Fibroblast of villous mesenchyme (primary cell): ENCODE measurements around the gene SMARCB1. TPM values are rescaled to one million over a fixed set of nuclear protein-coding genes. Genes with fewer than 3 reads are reported as not detected.

Experiments used
- DNase-seq: peaks from one replicate; pipeline ENCODE4 v3.0.0-alpha.2; 2010; ENCODE audit warnings: low read depth
- H3K4me3 ChIP-seq: 2 replicates; pipeline ENCODE4 v1.5.1; 2011; ENCODE audit warnings: low read depth, mild to moderate bottlenecking, low read length
- small RNA-seq: library from RNA; depleted of rRNA; stranded (forward); fragments of <200 nt; gene quantifications from one replicate; pipeline ENCODE3, GENCODE V24; 2012
- total RNA-seq: library from RNA; depleted of rRNA; stranded (reverse); fragments of >200 nt; gene quantifications from 2 replicates; pipeline ENCODE4 v1.2.3, GENCODE V29; 2012
- TF ChIP-seq, protein P1 (sequence below): IDR thresholded peaks from 2 replicates; pipeline ENCODE4 v1.5.1; 2012; ENCODE audit warnings: low read depth, mild to moderate bottlenecking, low read length; ENCODE audit not compliant: insufficient read depth

Gene SMARCB1
- total RNA-seq, 1 donor: 61.7 TPM

DNA sequence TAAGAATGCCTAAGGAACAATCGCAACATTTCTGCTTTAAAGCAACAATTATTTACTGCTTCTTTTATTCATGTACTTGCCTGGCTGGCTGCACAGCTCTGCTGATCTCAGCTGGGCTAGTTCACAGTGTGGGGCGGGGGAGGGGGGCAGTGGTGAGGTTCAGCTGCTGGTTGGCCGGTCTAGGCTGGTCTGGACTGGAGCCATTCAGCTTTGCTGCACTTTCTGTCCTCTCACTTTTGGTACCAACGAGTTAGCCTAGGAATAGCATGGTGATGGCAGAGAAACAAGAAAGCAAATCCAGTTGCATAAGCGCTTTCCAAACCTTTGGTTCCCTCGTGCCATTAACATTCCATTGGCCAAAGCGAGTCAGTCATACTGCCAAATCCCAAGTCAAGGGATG lies 91.5 kb downstream of the SMARCB1 start:
- TF ChIP-seq, protein P1, sequence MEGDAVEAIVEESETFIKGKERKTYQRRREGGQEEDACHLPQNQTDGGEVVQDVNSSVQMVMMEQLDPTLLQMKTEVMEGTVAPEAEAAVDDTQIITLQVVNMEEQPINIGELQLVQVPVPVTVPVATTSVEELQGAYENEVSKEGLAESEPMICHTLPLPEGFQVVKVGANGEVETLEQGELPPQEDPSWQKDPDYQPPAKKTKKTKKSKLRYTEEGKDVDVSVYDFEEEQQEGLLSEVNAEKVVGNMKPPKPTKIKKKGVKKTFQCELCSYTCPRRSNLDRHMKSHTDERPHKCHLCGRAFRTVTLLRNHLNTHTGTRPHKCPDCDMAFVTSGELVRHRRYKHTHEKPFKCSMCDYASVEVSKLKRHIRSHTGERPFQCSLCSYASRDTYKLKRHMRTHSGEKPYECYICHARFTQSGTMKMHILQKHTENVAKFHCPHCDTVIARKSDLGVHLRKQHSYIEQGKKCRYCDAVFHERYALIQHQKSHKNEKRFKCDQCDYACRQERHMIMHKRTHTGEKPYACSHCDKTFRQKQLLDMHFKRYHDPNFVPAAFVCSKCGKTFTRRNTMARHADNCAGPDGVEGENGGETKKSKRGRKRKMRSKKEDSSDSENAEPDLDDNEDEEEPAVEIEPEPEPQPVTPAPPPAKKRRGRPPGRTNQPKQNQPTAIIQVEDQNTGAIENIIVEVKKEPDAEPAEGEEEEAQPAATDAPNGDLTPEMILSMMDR: no peak
- no peak for DNase-seq
- H3K4me3 ChIP-seq: no peak overlapping the region

DNA sequence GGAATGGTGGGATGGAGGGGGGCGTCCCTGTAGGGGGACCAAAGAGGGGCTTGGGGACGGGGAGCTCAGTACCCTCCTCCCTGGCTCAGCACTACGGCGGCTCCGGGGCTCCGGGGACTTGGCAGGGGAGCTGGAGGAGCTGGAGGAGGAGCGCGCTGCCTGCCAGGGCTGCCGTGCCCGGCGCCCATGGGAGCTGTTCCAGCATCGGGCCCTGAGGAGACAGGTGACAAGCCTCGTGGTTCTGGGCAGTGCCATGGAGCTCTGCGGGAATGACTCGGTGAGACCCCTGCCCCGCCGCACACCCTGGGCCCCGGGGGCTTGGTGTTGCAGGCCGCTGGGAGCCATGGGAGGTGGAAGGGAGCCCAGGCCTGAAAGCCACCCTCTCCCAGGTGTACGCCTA lies 95.6 kb downstream of the SMARCB1 start:
- no peak for DNase-seq
- no peak overlapping the region for H3K4me3 ChIP-seq
- TF ChIP-seq, protein P1: no peak

DNA sequence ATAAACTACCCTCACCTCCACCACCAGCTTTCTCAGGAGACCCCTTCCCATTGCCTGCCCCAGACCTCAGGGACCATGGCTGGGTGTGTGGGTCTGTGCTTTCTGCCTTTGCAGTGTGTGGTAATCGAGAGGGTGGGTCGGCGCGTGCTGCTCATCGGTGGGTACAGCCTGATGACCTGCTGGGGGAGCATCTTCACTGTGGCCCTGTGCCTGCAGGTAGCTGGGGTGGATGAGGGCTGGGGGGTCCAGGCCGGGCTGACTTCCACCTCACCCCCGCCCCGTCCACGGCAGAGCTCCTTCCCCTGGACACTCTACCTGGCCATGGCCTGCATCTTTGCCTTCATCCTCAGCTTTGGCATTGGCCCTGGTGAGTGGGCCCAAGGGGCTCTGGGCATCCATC lies 96.9 kb downstream of the SMARCB1 start:
- TF ChIP-seq, protein P1: no peak
- DNase-seq: no peak
- no peak overlapping the region for H3K4me3 ChIP-seq

DNA sequence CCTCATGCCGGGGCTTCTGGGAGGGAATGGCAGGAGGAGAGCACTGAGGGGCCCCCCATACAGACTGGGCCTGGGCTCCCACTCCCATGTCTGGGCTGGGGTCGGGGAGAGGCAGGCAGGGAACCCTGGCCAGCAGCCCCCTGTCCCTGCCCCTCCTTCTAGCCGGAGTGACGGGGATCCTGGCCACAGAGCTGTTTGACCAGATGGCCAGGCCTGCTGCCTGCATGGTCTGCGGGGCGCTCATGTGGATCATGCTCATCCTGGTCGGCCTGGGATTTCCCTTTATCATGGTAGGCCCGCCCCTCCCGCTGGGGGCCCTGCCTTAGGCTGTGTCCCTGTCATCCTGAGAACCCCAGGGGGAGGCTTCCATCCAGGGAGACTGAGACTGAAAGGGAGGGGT lies 97.4 kb downstream of the SMARCB1 start:
- no peak for DNase-seq
- no peak overlapping the region for H3K4me3 ChIP-seq
- TF ChIP-seq, protein P1: no peak

Small RNA genes lying within 50 kb of the gene (small RNA-seq; reads per million reads assigned to genes)
- not detected for gene RN7SL268P

Other genes with a start within 250 kb of the SMARCB1 start
- not detected in 2 replicates for gene IGLL1, start 206.7 kb upstream of the SMARCB1 start, total RNA-seq
- gene DRICH1, start 154.6 kb upstream of the SMARCB1 start, total RNA-seq: under 0.01 TPM in 1 of 2 replicates, not detected in the other
- gene RGL4, start 96.0 kb upstream of the SMARCB1 start, total RNA-seq: not detected in 2 replicates
- gene ZNF70, start 35.9 kb upstream of the SMARCB1 start, total RNA-seq: 7.8 and 8.4 TPM in 2 replicates
- gene VPREB3, start 32.5 kb upstream of the SMARCB1 start, total RNA-seq: not detected in 2 replicates
- gene C22orf15, start 24.0 kb upstream of the SMARCB1 start, total RNA-seq: 0.43 and 1.6 TPM in 2 replicates
- 3.9 and 6.1 TPM in 2 replicates for gene CHCHD10, start 19.0 kb upstream of the SMARCB1 start, total RNA-seq
- 16.0 and 93.1 TPM in 2 replicates for gene MMP11, start 14.1 kb upstream of the SMARCB1 start, total RNA-seq
- gene DERL3, start 52.0 kb downstream of the SMARCB1 start, total RNA-seq: 0.32 and 0.86 TPM in 2 replicates
- gene SLC2A11, start 70.9 kb downstream of the SMARCB1 start, total RNA-seq: 12.2 and 15.1 TPM in 2 replicates
- gene MIF, start 107.4 kb downstream of the SMARCB1 start, total RNA-seq: 133 and 161 TPM in 2 replicates
- 1.3 and 1.9 TPM in 2 replicates for gene GSTT2B, start 174.2 kb downstream of the SMARCB1 start, total RNA-seq
- gene DDTL, start 179.9 kb downstream of the SMARCB1 start, total RNA-seq: 2.3 and 3.0 TPM in 2 replicates
- gene DDT, start 187.5 kb downstream of the SMARCB1 start, total RNA-seq: 88.9 and 109 TPM in 2 replicates
- gene GSTT2, start 193.2 kb downstream of the SMARCB1 start, total RNA-seq: 0.32 TPM in 1 of 2 replicates, not detected in the other
- gene GSTT4, start 218.5 kb downstream of the SMARCB1 start, total RNA-seq: not detected in 2 replicates
- 51.2 and 60.9 TPM in 2 replicates for gene CABIN1, start 224.3 kb downstream of the SMARCB1 start, total RNA-seq